ENCODE results near the gene BIRC3. TPM values are rescaled to one million over a fixed set of nuclear protein-coding genes. Genes with fewer than 3 reads are reported as not detected.
A peak's percentile ranks its signal among the peaks of the same experiment; 100 is the strongest.

BIRC3 gene
- total and polyA plus RNA-seq, 2 donors from 2014 or later, result 3.9 to 110 TPM

- FAIRE-seq (no peak), DNase-seq (no peak)
- Histone ChIP-seq H3K27me3 (ENCODE audit: control insufficient read depth, insufficient read depth, low read length) (no peaks in the 10 kb centered on the region), H3K36me3 (ENCODE audit: control insufficient read depth in 2 of 3, insufficient read depth in 3 of 3, low read length in 3 of 3) (no peaks in the 10 kb centered on the region), H3K9ac (ENCODE audit: low read length in 3 of 3) (peak overlapping the region; percentile 3 to 41 (median 10)), H3K4me1 (ENCODE audit: control insufficient read depth in 2 of 3, insufficient read depth in 2 of 3, low read depth in 1 of 3, low read length in 3 of 3) (peaks cover 0 to 4% (median 0%) of the 10 kb centered on the region in 3 donors), H3K4me3 (ENCODE audit: low read length in 3 of 3) (peak overlapping the region; percentile 24 to 71 (median 49)), H3K9me3 (ENCODE audit: control insufficient read depth in 2 of 3, insufficient read depth in 1 of 3, low read length in 3 of 3) (no peaks in the 10 kb centered on the region), H3K27ac (ENCODE audit: low read depth in 2 of 2, low read length in 2 of 2) (peak overlapping the region in 1 of 2 donors; percentile 59)
- TF ChIP-seq CTCF (IDR thresholded peaks at IDR 0.05; ENCODE audit: borderline replicate concordance, extremely low read depth, insufficient read depth), result no peak
- intact Hi-C loops (cut with DNase I), result no loop called here
These were observed 48.3 kb upstream of the BIRC3 start for GRCh38 chr11:102268985-102269470.

GRCh38 chr11:102269927-102270326 is 47.4 kb upstream of the BIRC3 start:
- DNase-seq (peak in 1 of 5 donors; percentile 12), FAIRE-seq (no peak)
- no peak overlapping the region for H3K4me3 ChIP-seq (ENCODE audit: low read length in 3 of 3)
- intact Hi-C loops (cut with DNase I), result no loop called here
- TF ChIP-seq CTCF (IDR thresholded peaks at IDR 0.05; ENCODE audit: borderline replicate concordance, extremely low read depth, insufficient read depth), result no peak
- H3K9ac ChIP-seq (ENCODE audit: low read length in 3 of 3), result no peak overlapping the region
- H3K27me3 ChIP-seq (ENCODE audit: control insufficient read depth, insufficient read depth, low read length), result no peaks in the 10 kb centered on the region
- H3K36me3 ChIP-seq (ENCODE audit: control insufficient read depth in 2 of 3, insufficient read depth in 3 of 3, low read length in 3 of 3), result no peaks in the 10 kb centered on the region
- no peaks in the 10 kb centered on the region for H3K9me3 ChIP-seq (ENCODE audit: control insufficient read depth in 2 of 3, insufficient read depth in 1 of 3, low read length in 3 of 3)
- H3K27ac ChIP-seq (ENCODE audit: low read depth in 2 of 2, low read length in 2 of 2), result no peak overlapping the region
- H3K4me1 ChIP-seq (ENCODE audit: control insufficient read depth in 2 of 3, insufficient read depth in 2 of 3, low read depth in 1 of 3, low read length in 3 of 3), result peaks cover 0 to 4% (median 0%) of the 10 kb centered on the region in 3 donors

- FAIRE-seq (no peak), DNase-seq (no peak)
- Histone ChIP-seq H3K4me1 (ENCODE audit: control insufficient read depth in 2 of 3, insufficient read depth in 2 of 3, low read depth in 1 of 3, low read length in 3 of 3) (peaks cover 0 to 4% (median 0%) of the 10 kb centered on the region in 3 donors), H3K27ac (ENCODE audit: low read depth in 2 of 2, low read length in 2 of 2) (no peak overlapping the region), H3K9ac (ENCODE audit: low read length in 3 of 3) (no peak overlapping the region), H3K9me3 (ENCODE audit: control insufficient read depth in 2 of 3, insufficient read depth in 1 of 3, low read length in 3 of 3) (no peaks in the 10 kb centered on the region), H3K4me3 (ENCODE audit: low read length in 3 of 3) (no peak overlapping the region), H3K27me3 (ENCODE audit: control insufficient read depth, insufficient read depth, low read length) (no peaks in the 10 kb centered on the region), H3K36me3 (ENCODE audit: control insufficient read depth in 2 of 3, insufficient read depth in 3 of 3, low read length in 3 of 3) (no peaks in the 10 kb centered on the region)
- no peak for TF ChIP-seq CTCF (IDR thresholded peaks at IDR 0.05; ENCODE audit: borderline replicate concordance, extremely low read depth, insufficient read depth)
- intact Hi-C loops (cut with DNase I), result no loop called here
These were observed 45.0 kb upstream of the BIRC3 start for GRCh38 chr11:102272047-102272824.

Measured in kidney (tissue), 14 donors.